RWPE1 (cell line): Measurements from ENCODE around the gene PCDH15.

Experiments
- CTCF ChIA-PET: fragments of 350-600 bp; sonication (Branson Sonifier 250); formaldehyde crosslinking; extraction: SDS; loops from one replicate; lab custom pipeline; 2021; lab: Yijun Ruan, JAX
- POLR2A ChIA-PET: fragments of 400-600 bp; formaldehyde crosslinking; extraction: SDS; loops from one replicate; lab custom pipeline; 2020; ENCODE audit warnings: antibody characterized with exemption; ENCODE audit not compliant: low non-redundant PET; lab: Yijun Ruan, JAX
- DNase-seq: peaks from one replicate; pipeline ENCODE4 v3.0.0; 2012; ENCODE audit warnings: low spot score
- H3K27ac ChIP-seq: fragments of 450-650 bp; 2 replicates; pipeline ENCODE4 v1.5.1; 2017
- TF ChIP-seq, protein P1 (sequence below): fragments of 450-650 bp; conservative IDR thresholded peaks from 2 replicates; pipeline ENCODE4 v1.5.1; 2017; ENCODE audit warnings: low read depth, mild to moderate bottlenecking

The PCDH15 gene

DNA sequence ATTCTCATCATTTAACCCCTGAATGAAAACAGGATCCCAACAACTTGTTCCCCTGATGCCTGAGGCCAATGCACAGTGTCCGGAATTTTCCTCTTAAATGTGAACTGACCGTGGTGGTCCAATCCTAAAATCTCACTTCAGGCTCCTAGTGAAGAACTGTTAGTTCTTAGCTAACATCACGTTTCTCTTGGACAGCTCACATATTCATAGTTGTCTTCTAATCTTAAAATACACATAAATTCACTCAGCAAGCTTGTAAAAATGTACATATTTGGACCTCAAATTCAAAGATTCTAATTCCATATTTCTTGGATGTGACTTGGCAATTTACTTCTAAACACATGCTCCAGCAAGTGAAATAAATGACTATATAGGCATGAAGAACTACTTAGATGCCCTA lies 297.2 kb downstream of the PCDH15 start:
- no peak overlapping the region for H3K27ac ChIP-seq
- POLR2A ChIA-PET, result no interaction called here
- TF ChIP-seq, protein P1, sequence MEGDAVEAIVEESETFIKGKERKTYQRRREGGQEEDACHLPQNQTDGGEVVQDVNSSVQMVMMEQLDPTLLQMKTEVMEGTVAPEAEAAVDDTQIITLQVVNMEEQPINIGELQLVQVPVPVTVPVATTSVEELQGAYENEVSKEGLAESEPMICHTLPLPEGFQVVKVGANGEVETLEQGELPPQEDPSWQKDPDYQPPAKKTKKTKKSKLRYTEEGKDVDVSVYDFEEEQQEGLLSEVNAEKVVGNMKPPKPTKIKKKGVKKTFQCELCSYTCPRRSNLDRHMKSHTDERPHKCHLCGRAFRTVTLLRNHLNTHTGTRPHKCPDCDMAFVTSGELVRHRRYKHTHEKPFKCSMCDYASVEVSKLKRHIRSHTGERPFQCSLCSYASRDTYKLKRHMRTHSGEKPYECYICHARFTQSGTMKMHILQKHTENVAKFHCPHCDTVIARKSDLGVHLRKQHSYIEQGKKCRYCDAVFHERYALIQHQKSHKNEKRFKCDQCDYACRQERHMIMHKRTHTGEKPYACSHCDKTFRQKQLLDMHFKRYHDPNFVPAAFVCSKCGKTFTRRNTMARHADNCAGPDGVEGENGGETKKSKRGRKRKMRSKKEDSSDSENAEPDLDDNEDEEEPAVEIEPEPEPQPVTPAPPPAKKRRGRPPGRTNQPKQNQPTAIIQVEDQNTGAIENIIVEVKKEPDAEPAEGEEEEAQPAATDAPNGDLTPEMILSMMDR, result no peak
- DNase-seq, result no peak
- CTCF ChIA-PET, result no interaction called here

DNA sequence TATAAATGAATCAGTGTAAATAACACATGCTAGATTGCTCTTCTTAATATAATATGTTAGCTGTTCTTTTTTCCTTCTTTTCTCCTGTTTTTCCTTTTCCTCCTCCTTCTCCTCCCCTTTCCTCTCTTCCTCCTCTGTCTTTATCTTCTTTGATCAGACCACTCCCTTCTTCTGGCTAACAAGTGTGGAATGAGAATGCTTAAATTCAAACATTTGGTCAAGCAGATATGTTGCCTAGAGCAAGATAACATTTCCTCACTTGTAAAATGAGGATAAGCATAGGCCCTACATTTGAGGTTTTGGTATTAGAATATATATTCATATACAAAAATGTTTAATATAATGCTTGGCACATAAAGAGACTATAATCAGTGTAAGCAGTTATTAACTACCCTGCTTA lies 299.1 kb downstream of the PCDH15 start:
- ChIA-PET CTCF (no interaction called here), POLR2A (no interaction called here)

GRCh38 chr10:54496852-54497251 lies 304.2 kb downstream of the PCDH15 start:
- no peak overlapping the region for H3K27ac ChIP-seq
- ChIA-PET POLR2A (no interaction called here), CTCF (no interaction called here)
- DNase-seq, result no peak
- TF ChIP-seq, protein P1, result no peak

More for the DNA sequence above, 299.1 kb downstream of the PCDH15 start:
- no peak for DNase-seq
- TF ChIP-seq, protein P1, result no peak
- no peak overlapping the region for H3K27ac ChIP-seq

DNA sequence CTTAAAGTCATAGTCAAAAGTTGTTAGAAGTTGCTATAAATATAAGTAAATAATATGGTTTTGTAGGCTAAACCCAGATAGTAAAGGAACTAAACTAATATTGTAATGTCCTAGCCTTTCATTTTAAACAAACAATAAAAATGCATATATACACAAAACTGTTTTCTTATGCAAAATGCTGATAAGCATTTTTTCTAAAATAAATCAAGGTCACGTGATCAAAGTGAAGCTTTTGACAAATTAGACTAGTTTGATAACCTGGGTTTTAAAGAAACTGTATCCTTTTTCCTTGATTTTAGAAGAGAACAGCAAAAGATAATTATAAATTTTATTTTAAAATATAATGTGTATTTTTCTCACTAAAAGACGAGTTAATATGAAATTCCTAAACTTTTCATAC lies 313.3 kb downstream of the PCDH15 start:
- ChIA-PET POLR2A (no interaction called here), CTCF (no interaction called here)
- TF ChIP-seq, protein P1, result no peak
- no peak for DNase-seq
- no peak overlapping the region for H3K27ac ChIP-seq

DNA sequence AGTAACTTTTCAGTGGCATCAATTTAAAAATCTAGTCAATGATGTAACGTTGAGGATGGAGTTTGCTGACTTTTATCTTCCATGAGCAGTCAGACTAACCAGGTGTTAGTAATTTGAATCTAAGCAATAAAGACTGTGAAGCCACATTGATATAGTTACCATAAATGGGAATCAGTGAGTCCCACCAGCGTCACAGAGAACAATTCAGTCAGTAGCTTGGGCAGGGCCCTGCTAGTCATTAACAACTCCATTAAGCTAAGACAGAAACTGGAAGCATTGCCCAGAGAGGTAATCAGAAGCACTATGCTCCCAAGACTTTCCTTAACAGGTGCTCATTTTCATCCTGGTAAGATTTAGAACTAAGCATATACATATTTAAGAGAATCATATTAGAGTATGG lies 315.1 kb downstream of the PCDH15 start:
- CTCF ChIA-PET, result no interaction called here
- TF ChIP-seq, protein P1, result no peak
- POLR2A ChIA-PET, result no interaction called here
- H3K27ac ChIP-seq, result no peak overlapping the region
- no peak for DNase-seq

DNA sequence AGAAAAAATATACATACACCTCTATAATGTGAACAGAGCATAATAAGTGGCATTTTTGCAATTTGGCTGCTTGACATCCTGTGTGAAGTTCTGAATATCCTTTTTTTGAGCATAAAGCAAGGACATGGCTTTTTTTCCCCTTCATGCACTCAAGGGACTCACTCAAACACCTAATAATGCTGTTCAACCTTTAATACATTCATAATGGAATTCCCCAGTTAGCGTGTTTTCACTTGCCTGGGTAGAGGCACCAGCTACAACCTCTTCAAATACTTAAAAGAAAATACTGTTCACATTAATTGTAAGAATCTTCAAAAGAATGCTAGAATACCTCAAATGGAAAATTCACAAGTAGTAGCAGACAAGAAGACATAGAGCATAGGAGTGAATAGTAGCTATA lies 316.8 kb downstream of the PCDH15 start:
- no peak for DNase-seq
- no peak overlapping the region for H3K27ac ChIP-seq
- CTCF ChIA-PET, result no interaction called here
- TF ChIP-seq, protein P1, result no peak
- POLR2A ChIA-PET, result no interaction called here

DNA sequence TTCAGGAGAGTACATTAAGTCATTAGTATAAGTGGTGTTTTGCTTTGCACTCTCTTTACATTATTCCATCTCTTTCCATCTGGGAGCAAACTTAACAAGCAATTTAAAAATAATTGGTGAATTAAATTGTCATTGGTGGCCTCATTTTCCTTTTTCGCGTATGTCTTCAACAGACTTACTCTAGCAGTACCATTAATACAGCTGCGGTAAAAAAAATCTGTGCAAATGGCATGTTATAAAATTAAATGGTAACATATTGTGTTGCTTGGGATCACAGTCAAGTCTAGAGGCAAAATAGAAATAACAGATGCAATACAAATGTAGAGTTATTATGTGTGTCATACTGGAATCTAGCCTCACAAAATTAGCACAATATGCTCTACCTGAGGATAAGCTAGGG lies 322.4 kb downstream of the PCDH15 start:
- DNase-seq, result no peak
- no peak overlapping the region for H3K27ac ChIP-seq
- TF ChIP-seq, protein P1, result no peak
- POLR2A ChIA-PET, result no interaction called here
- CTCF ChIA-PET, result no interaction called here
